Thyroid gland (tissue), 4 donors: ENCODE results near the gene CATSPERZ. TPM values are rescaled to one million over a fixed set of nuclear protein-coding genes. Genes with fewer than 3 reads are reported as not detected.

Experiments
- DNase-seq, 2 donors: peaks; one replicate each; pipeline ENCODE4 v3.0.0-alpha.2; 2019
- H3K27ac ChIP-seq, 3 donors: fragments of 200-600 bp; sonication (generic); 1 replicate in 2 of 3; 2 replicates in 1 of 3; pipeline ENCODE4 v1.5.1; 2016 to 2019; ENCODE audit warnings: mild to moderate bottlenecking in 1 of 3, moderate library complexity in 1 of 3
- H3K27me3 ChIP-seq: fragments of 200-600 bp; sonication (generic); one replicate; pipeline ENCODE4 v1.5.1; 2019
- H3K36me3 ChIP-seq, 2 donors: fragments of 200-600 bp; sonication (generic); one replicate each; pipeline ENCODE4 v1.5.1; 2016 to 2019
- H3K4me1 ChIP-seq, 2 donors: fragments of 200-600 bp; sonication (generic); one replicate each; pipeline ENCODE4 v1.5.1; 2017 to 2019
- H3K4me3 ChIP-seq, 3 donors: fragments of 200-600 bp; sonication (generic); replicated peaks in 1 of 3; 1 replicate in 2 of 3; 2 replicates in 1 of 3; pipeline ENCODE4 v1.5.1; 2016; ENCODE audit warnings: mild to moderate bottlenecking in 1 of 3
- H3K9me3 ChIP-seq: fragments of 200-600 bp; sonication (generic); one replicate; pipeline ENCODE4 v1.5.1; 2017
- POLR2A ChIP-seq, 2 donors: fragments of 450-650 bp; IDR thresholded peaks; one replicate each; pipeline ENCODE4 v1.6.1; 2017; ENCODE audit warnings: antibody characterized with exemption in 2 of 2, mild to moderate bottlenecking in 2 of 2, moderate library complexity in 1 of 2
- WGBS, 2 donors: methylation state at CpG; one replicate each; pipeline ENCODE4 v1.1.5; 2017; 5-methylcytosine and 5-hydroxymethylcytosine counted together
- intact Hi-C: fragments of 100-400 bp; cut with DNase I; formaldehyde crosslinking; loops from one replicate; pipeline ENCODE4 v1.15.1; 2023
- total RNA-seq, 4 donors: library from RNA; depleted of rRNA; stranded (reverse); fragments of >200 nt; gene quantifications; one replicate each; pipeline ENCODE4 v1.2.3, GENCODE V29; 2016
- TF ChIP-seq, protein P1 (sequence below), 6 experiments: fragments of 200-600 bp in 3 of 6; fragments of 450-650 bp in 3 of 6; sonication (generic) in 3 of 6; IDR thresholded peaks; one replicate each; pipeline ENCODE4 v1.5.1; 2016 to 2019; ENCODE audit warnings: antibody characterized with exemption in 6 of 6, mild to moderate bottlenecking in 2 of 6, inconsistent platforms in 1 of 6, moderate library complexity in 1 of 6

The CATSPERZ gene
- total RNA-seq, 4 donors from 2014 or later: 1.0 to 3.1 TPM; not detected in 2

DNA sequence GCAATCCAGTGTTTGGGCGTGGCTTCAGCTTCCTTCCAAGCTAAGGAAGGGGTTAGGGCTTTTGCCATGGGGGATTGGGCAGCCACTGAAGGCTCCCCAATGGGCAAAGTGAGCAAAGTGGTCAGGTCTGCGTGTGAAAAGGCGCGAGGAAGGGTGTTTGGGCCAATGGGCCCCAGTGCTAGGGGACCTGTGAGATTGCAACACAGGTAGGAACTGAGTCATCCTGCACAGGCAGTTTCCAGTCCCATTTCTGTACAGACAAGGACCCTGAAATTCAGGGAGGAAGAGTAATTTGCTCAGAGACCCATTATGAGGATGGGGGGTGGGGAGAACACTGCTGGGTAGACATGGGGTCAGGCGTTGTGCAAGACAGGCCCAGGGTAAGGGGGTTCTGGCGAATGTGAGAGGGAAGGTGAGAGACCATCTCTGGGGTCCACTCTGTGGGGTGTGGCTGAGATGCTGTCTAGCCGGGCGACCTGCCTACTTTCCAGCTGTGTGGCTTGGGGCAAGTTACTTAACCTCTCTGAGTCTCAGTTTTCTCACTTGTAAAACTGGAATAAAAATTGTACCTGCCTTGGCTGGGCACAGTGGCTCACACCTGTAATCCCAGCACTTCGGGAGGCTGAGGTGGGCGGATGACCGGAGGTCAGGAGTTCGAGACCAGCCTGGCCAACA is 47.2 kb downstream of the CATSPERZ start:
- peaks cover 0 to 8% of the 10 kb centered on the region in 2 donors for H3K4me1 ChIP-seq
- no peak for DNase-seq
- H3K9me3 ChIP-seq: no peaks in the 10 kb centered on the region
- H3K27ac ChIP-seq: no peak overlapping the region
- no peaks in the 10 kb centered on the region for H3K36me3 ChIP-seq
- no peaks in the 10 kb centered on the region for H3K27me3 ChIP-seq
- intact Hi-C loops: no loop called here
- 82 to 89% methylated on average over 10 to 12 of the region's 12 CpGs for WGBS, 2 donors
- TF ChIP-seq, protein P1, sequence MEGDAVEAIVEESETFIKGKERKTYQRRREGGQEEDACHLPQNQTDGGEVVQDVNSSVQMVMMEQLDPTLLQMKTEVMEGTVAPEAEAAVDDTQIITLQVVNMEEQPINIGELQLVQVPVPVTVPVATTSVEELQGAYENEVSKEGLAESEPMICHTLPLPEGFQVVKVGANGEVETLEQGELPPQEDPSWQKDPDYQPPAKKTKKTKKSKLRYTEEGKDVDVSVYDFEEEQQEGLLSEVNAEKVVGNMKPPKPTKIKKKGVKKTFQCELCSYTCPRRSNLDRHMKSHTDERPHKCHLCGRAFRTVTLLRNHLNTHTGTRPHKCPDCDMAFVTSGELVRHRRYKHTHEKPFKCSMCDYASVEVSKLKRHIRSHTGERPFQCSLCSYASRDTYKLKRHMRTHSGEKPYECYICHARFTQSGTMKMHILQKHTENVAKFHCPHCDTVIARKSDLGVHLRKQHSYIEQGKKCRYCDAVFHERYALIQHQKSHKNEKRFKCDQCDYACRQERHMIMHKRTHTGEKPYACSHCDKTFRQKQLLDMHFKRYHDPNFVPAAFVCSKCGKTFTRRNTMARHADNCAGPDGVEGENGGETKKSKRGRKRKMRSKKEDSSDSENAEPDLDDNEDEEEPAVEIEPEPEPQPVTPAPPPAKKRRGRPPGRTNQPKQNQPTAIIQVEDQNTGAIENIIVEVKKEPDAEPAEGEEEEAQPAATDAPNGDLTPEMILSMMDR (IDR thresholded peaks at IDR 0.05): no peak
- no peak for TF ChIP-seq POLR2A (IDR thresholded peaks at IDR 0.05)
- no peak overlapping the region for H3K4me3 ChIP-seq

- Histone ChIP-seq H3K27ac (no peak overlapping the region), H3K36me3 (no peaks in the 10 kb centered on the region), H3K4me3 (no peak overlapping the region), H3K27me3 (no peaks in the 10 kb centered on the region), H3K9me3 (no peaks in the 10 kb centered on the region), H3K4me1 (no peaks in the 10 kb centered on the region)
- no peak for TF ChIP-seq POLR2A (IDR thresholded peaks at IDR 0.05)
- TF ChIP-seq, protein P1 (IDR thresholded peaks at IDR 0.05): no peak
- DNase-seq: no peak
- 66 to 75% methylated on average over 8 to 11 of the region's 14 CpGs for WGBS, 2 donors
- intact Hi-C loops: no loop called here
Observed at GRCh38 chr11:64348383-64349024, 48.3 kb downstream of the CATSPERZ start.

DNA sequence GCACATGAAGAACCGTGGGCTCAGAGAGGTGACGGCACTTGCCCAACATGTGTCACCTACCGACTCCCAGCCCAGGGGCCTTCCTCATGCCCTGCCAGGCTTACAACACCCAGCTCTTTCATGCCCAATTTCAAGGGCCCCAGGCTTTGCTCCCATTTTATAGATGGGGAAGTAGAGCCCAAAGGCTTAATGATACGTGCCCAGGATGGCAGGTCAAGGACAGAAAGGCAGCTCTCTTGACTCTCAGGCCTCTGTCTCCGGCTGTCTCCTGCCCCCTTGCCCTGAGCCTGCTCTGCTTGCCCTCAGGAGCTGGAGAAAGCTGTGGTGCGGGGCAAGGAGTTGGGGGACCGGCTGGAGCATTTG is 48.8 kb downstream of the CATSPERZ start:
- no peak for DNase-seq
- TF ChIP-seq, protein P1 (IDR thresholded peaks at IDR 0.05): no peak
- no peak for TF ChIP-seq POLR2A (IDR thresholded peaks at IDR 0.05)

DNA sequence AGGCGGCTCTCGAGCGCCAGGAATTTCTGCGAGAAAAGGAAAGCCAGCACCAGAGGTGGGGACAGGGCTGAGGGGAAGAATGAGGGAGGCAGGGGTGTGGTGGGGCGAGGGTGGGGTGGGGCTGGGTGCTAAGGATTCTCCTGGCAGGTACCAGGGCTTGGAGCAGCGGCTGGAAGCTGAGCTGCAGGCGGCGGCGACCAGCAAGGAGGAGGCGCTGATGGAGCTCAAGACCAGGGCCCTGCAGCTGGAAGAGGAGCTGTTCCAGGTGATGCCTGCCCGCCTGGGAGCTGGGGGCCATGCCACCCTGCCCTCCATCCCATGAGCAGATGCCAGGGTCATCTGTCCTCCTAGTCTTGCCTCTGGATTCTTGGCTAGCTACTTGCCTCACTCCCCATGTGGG is 49.2 kb downstream of the CATSPERZ start:
- Histone ChIP-seq H3K4me3 (no peak overlapping the region), H3K27ac (no peak overlapping the region), H3K36me3 (no peaks in the 10 kb centered on the region), H3K27me3 (no peaks in the 10 kb centered on the region), H3K4me1 (no peaks in the 10 kb centered on the region), H3K9me3 (no peaks in the 10 kb centered on the region)
- no peak for TF ChIP-seq POLR2A (IDR thresholded peaks at IDR 0.05)
- TF ChIP-seq, protein P1 (IDR thresholded peaks at IDR 0.05): no peak
- no peak for DNase-seq
- intact Hi-C loops: no loop called here
- 73 to 90% methylated on average over 10 to 11 of the region's 11 CpGs for WGBS, 2 donors

More for the DNA sequence above, 48.8 kb downstream of the CATSPERZ start:
- no peaks in the 10 kb centered on the region for H3K36me3 ChIP-seq
- no peak overlapping the region for H3K27ac ChIP-seq
- H3K9me3 ChIP-seq: no peaks in the 10 kb centered on the region
- 85 to 92% methylated on average over 7 of the region's 7 CpGs for WGBS, 2 donors
- intact Hi-C loops: no loop called here
- no peaks in the 10 kb centered on the region for H3K27me3 ChIP-seq
- no peaks in the 10 kb centered on the region for H3K4me1 ChIP-seq
- H3K4me3 ChIP-seq: no peak overlapping the region

GRCh38 chr11:64351136-64351631 is 51.0 kb downstream of the CATSPERZ start:
- DNase-seq: no peak
- Histone ChIP-seq H3K9me3 (no peaks in the 10 kb centered on the region), H3K27me3 (no peaks in the 10 kb centered on the region), H3K36me3 (no peaks in the 10 kb centered on the region), H3K4me1 (peaks cover 0 to 8% of the 10 kb centered on the region in 2 donors), H3K27ac (no peak overlapping the region), H3K4me3 (no peak overlapping the region)
- TF ChIP-seq POLR2A (IDR thresholded peaks at IDR 0.05): no peak
- TF ChIP-seq, protein P1 (IDR thresholded peaks at IDR 0.05): no peak
- WGBS, 2 donors: 89 to 93% methylated on average over 11 to 13 of the region's 18 CpGs
- intact Hi-C loops: no loop called here
